ENCODE measurements around the gene GATAD2A. TPM values are rescaled to one million over a fixed set of nuclear protein-coding genes. Genes with fewer than 3 reads are reported as not detected.

Gene GATAD2A
- total and polyA plus RNA-seq, 2 of the 13 experiments (the other 11 are each of a cell fraction or from before 2014, with no cell fraction given), result 16.8 to 28.6 TPM

DNA sequence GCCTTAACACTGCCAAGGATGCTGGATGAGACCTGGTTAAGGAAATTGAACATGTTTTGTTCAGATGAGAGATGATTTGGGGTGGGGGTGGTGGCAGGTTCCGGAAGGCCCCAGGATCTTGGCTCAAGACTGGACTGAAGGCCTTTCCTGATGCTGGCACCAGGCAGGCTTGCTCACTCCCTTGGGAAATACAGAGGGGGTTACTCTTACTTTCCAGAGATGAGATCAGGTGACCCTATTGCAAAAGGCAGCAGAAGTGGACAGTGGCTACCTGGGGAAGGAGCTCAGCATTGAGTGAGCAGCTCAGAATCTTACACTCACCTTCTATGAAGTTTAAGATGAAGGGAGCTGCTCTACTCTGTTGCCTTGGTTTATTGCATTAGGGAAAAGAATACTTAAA, 10.8 kb downstream of the GATAD2A start (continued):
- TF ChIP-seq, protein P1, sequence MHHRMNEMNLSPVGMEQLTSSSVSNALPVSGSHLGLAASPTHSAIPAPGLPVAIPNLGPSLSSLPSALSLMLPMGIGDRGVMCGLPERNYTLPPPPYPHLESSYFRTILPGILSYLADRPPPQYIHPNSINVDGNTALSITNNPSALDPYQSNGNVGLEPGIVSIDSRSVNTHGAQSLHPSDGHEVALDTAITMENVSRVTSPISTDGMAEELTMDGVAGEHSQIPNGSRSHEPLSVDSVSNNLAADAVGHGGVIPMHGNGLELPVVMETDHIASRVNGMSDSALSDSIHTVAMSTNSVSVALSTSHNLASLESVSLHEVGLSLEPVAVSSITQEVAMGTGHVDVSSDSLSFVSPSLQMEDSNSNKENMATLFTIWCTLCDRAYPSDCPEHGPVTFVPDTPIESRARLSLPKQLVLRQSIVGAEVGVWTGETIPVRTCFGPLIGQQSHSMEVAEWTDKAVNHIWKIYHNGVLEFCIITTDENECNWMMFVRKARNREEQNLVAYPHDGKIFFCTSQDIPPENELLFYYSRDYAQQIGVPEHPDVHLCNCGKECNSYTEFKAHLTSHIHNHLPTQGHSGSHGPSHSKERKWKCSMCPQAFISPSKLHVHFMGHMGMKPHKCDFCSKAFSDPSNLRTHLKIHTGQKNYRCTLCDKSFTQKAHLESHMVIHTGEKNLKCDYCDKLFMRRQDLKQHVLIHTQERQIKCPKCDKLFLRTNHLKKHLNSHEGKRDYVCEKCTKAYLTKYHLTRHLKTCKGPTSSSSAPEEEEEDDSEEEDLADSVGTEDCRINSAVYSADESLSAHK (CRISPR knock-in tag; IDR thresholded peaks at IDR 0.05; ENCODE audit: borderline replicate concordance), result no peak
- TF ChIP-seq ZNF350 (CRISPR knock-in tag; IDR thresholded peaks at IDR 0.05; ENCODE audit: borderline replicate concordance, low read depth) (no peak), KLF13 (CRISPR knock-in tag; IDR thresholded peaks at IDR 0.05) (no peak), ZBTB7A (CRISPR knock-in tag; IDR thresholded peaks at IDR 0.05) (no peak), JUN (CRISPR knock-in tag; IDR thresholded peaks at IDR 0.05) (no peak)
- TF ChIP-seq, protein P2, sequence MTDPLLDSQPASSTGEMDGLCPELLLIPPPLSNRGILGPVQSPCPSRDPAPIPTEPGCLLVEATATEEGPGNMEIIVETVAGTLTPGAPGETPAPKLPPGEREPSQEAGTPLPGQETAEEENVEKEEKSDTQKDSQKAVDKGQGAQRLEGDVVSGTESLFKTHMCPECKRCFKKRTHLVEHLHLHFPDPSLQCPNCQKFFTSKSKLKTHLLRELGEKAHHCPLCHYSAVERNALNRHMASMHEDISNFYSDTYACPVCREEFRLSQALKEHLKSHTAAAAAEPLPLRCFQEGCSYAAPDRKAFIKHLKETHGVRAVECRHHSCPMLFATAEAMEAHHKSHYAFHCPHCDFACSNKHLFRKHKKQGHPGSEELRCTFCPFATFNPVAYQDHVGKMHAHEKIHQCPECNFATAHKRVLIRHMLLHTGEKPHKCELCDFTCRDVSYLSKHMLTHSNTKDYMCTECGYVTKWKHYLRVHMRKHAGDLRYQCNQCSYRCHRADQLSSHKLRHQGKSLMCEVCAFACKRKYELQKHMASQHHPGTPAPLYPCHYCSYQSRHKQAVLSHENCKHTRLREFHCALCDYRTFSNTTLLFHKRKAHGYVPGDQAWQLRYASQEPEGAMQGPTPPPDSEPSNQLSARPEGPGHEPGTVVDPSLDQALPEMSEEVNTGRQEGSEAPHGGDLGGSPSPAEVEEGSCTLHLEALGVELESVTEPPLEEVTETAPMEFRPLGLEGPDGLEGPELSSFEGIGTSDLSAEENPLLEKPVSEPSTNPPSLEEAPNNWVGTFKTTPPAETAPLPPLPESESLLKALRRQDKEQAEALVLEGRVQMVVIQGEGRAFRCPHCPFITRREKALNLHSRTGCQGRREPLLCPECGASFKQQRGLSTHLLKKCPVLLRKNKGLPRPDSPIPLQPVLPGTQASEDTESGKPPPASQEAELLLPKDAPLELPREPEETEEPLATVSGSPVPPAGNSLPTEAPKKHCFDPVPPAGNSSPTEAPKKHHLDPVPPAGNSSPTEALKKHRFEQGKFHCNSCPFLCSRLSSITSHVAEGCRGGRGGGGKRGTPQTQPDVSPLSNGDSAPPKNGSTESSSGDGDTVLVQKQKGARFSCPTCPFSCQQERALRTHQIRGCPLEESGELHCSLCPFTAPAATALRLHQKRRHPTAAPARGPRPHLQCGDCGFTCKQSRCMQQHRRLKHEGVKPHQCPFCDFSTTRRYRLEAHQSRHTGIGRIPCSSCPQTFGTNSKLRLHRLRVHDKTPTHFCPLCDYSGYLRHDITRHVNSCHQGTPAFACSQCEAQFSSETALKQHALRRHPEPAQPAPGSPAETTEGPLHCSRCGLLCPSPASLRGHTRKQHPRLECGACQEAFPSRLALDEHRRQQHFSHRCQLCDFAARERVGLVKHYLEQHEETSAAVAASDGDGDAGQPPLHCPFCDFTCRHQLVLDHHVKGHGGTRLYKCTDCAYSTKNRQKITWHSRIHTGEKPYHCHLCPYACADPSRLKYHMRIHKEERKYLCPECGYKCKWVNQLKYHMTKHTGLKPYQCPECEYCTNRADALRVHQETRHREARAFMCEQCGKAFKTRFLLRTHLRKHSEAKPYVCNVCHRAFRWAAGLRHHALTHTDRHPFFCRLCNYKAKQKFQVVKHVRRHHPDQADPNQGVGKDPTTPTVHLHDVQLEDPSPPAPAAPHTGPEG (CRISPR knock-in tag; IDR thresholded peaks at IDR 0.05), result no peak
- TF ChIP-seq, protein P3, sequence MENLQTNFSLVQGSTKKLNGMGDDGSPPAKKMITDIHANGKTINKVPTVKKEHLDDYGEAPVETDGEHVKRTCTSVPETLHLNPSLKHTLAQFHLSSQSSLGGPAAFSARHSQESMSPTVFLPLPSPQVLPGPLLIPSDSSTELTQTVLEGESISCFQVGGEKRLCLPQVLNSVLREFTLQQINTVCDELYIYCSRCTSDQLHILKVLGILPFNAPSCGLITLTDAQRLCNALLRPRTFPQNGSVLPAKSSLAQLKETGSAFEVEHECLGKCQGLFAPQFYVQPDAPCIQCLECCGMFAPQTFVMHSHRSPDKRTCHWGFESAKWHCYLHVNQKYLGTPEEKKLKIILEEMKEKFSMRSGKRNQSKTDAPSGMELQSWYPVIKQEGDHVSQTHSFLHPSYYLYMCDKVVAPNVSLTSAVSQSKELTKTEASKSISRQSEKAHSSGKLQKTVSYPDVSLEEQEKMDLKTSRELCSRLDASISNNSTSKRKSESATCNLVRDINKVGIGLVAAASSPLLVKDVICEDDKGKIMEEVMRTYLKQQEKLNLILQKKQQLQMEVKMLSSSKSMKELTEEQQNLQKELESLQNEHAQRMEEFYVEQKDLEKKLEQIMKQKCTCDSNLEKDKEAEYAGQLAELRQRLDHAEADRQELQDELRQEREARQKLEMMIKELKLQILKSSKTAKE (CRISPR knock-in tag; IDR thresholded peaks at IDR 0.05; ENCODE audit: borderline replicate concordance), result no peak
- TF ChIP-seq, protein P4, sequence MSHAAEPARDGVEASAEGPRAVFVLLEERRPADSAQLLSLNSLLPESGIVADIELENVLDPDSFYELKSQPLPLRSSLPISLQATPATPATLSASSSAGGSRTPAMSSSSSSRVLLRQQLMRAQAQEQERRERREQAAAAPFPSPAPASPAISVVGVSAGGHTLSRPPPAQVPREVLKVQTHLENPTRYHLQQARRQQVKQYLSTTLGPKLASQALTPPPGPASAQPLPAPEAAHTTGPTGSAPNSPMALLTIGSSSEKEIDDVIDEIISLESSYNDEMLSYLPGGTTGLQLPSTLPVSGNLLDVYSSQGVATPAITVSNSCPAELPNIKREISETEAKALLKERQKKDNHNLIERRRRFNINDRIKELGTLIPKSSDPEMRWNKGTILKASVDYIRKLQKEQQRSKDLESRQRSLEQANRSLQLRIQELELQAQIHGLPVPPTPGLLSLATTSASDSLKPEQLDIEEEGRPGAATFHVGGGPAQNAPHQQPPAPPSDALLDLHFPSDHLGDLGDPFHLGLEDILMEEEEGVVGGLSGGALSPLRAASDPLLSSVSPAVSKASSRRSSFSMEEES (CRISPR knock-in tag; IDR thresholded peaks at IDR 0.05), result no peak
